Activated CD8-positive, alpha-beta memory T cell treated with anti-CD3 and anti-CD28 coated beads, Interleukin-2, amount 10 ng/mL, durations not matched to agents 7 days and 5 days (primary cell): ENCODE data around the gene CHAMP1. TPM values are rescaled to one million over a fixed set of nuclear protein-coding genes. Genes with fewer than 3 reads are reported as not detected.
A peak's percentile ranks its signal among the peaks of the same experiment; 100 is the strongest.
"Not testable (repeated sequence)": the region's sequence is repeated elsewhere in the genome, so short reads cannot be mapped to it uniquely, and the experiment has no call there.

ENCODE experiments used
- ATAC-seq: fragments of 150-1000 bp; cut with Tn5 transposase; one replicate; pipeline ENCODE4 v1.10.0; 2021; ENCODE audit warnings: moderate library complexity
- CTCF ChIA-PET: fragments of 350-600 bp; sonication (Branson Sonifier 250); formaldehyde crosslinking; loops from one replicate; lab custom pipeline; 2021; ENCODE audit warnings: antibody characterized with exemption; lab: Charles Lee
- DNase-seq: peaks from one replicate; pipeline ENCODE4 v3.0.0-alpha.2; 2020
- H3K27ac Mint-ChIP-seq: one replicate; pipeline ENCODE4 v1.8.0; 2021; ENCODE audit warnings: mild to moderate bottlenecking, mixed read lengths
- H3K27me3 Mint-ChIP-seq: one replicate; pipeline ENCODE4 v1.8.0; 2021; ENCODE audit warnings: mixed read lengths
- H3K36me3 Mint-ChIP-seq: one replicate; pipeline ENCODE4 v1.8.0; 2021; ENCODE audit warnings: mild to moderate bottlenecking, mixed read lengths
- H3K4me1 Mint-ChIP-seq: one replicate; pipeline ENCODE4 v1.8.0; 2021; ENCODE audit warnings: mixed read lengths
- H3K4me3 Mint-ChIP-seq: one replicate; pipeline ENCODE4 v1.8.0; 2021; ENCODE audit warnings: mild to moderate bottlenecking, moderate library complexity, mixed read lengths
- H3K9me3 Mint-ChIP-seq: one replicate; pipeline ENCODE4 v1.8.0; 2022; ENCODE audit warnings: low read depth, mixed read lengths
- total RNA-seq, 2 experiments: library from RNA; stranded (reverse); gene quantifications; one replicate each; pipeline ENCODE4 v1.2.3, GENCODE V29; 2021

Gene CHAMP1
- total RNA-seq, 2 experiments from 2014 or later = 34.1 to 37.0 TPM

- CTCF ChIA-PET = interaction anchor here (1.2 to 2.7 kb wide), 4 partner anchors 9 to 25 kb away, joined by 3 to 7 read pairs (median 4); no protein-coding TSS in a partner anchor
- H3K4me3 Mint-ChIP-seq = no peak overlapping the region
- no peak for DNase-seq
- no peaks in the 10 kb centered on the region for H3K27me3 Mint-ChIP-seq
- no peak overlapping the region for H3K27ac Mint-ChIP-seq
- peaks cover 40% of the 10 kb centered on the region for H3K36me3 Mint-ChIP-seq
- peaks cover 24% of the 10 kb centered on the region for H3K4me1 Mint-ChIP-seq
- no peaks in the 10 kb centered on the region for H3K9me3 Mint-ChIP-seq
- no peak for ATAC-seq
These were observed 13.7 kb downstream of the CHAMP1 start for GRCh38 chr13:114328034-114328433.

- DNase-seq (no peak), ATAC-seq (no peak)
- H3K27ac Mint-ChIP-seq = no peak overlapping the region
- peaks cover 35% of the 10 kb centered on the region for H3K36me3 Mint-ChIP-seq
- no peak overlapping the region for H3K4me3 Mint-ChIP-seq
- peaks cover 25% of the 10 kb centered on the region for H3K4me1 Mint-ChIP-seq
- CTCF ChIA-PET = interaction anchor here (1.2 to 2.7 kb wide), 3 partner anchors 10 to 24 kb away, joined by 3 to 7 read pairs (median 4); no protein-coding TSS in a partner anchor
- H3K27me3 Mint-ChIP-seq = no peaks in the 10 kb centered on the region
- no peaks in the 10 kb centered on the region for H3K9me3 Mint-ChIP-seq
These were observed 14.3 kb downstream of the CHAMP1 start for GRCh38 chr13:114328595-114328994.

- no peaks in the 10 kb centered on the region for H3K9me3 Mint-ChIP-seq
- ATAC-seq = no peak
- no peak for DNase-seq
- peaks cover 27% of the 10 kb centered on the region for H3K4me1 Mint-ChIP-seq
- H3K27me3 Mint-ChIP-seq = no peaks in the 10 kb centered on the region
- peaks cover 24% of the 10 kb centered on the region for H3K36me3 Mint-ChIP-seq
- no peak overlapping the region for H3K27ac Mint-ChIP-seq
- no peak overlapping the region for H3K4me3 Mint-ChIP-seq
- CTCF ChIA-PET = no interaction called here
These were observed 15.8 kb downstream of the CHAMP1 start for GRCh38 chr13:114330086-114330485.

- H3K27me3 Mint-ChIP-seq, DNase-seq, ATAC-seq, H3K36me3 Mint-ChIP-seq, H3K9me3 Mint-ChIP-seq: not testable (repeated sequence)
- peak overlapping the region; percentile 83 for H3K27ac Mint-ChIP-seq
- H3K4me3 Mint-ChIP-seq = peak overlapping the region; percentile 56
- peaks cover 23% of the 10 kb centered on the region for H3K4me1 Mint-ChIP-seq
- CTCF ChIA-PET = interaction anchor here (1.7 kb wide), 1 partner anchor 9 kb away, joined by 6 read pairs; no protein-coding TSS in a partner anchor
These were observed 19.6 kb downstream of the CHAMP1 start for GRCh38 chr13:114333881-114334280.

GRCh38 chr13:114334305-114335053 is 20.2 kb downstream of the CHAMP1 start:
- Mint-ChIP-seq H3K4me1 (peaks cover 28% of the 10 kb centered on the region), H3K9me3 (no peaks in the 10 kb centered on the region), H3K27ac (peak overlapping the region; percentile 83), H3K4me3 (peak overlapping the region; percentile 56), H3K36me3 (peaks cover under 1% of the 10 kb centered on the region), H3K27me3 (peaks cover 3% of the 10 kb centered on the region)
- ATAC-seq (peak; percentile 42), DNase-seq (no peak)
- CTCF ChIA-PET = interaction anchor here (1.1 to 1.7 kb wide), 2 partner anchors 10 to 18 kb away, joined by 3 to 6 read pairs; no protein-coding TSS in a partner anchor

- not testable (repeated sequence) for H3K27me3 Mint-ChIP-seq, H3K36me3 Mint-ChIP-seq, H3K4me3 Mint-ChIP-seq, H3K9me3 Mint-ChIP-seq, ATAC-seq, DNase-seq, H3K27ac Mint-ChIP-seq
- peaks cover 46% of the 10 kb centered on the region for H3K4me1 Mint-ChIP-seq
- CTCF ChIA-PET = interaction anchor here (1.0 to 1.5 kb wide), 2 partner anchors 18 to 27 kb away, joined by 3 read pairs; no protein-coding TSS in a partner anchor
These were observed 22.2 kb downstream of the CHAMP1 start for GRCh38 chr13:114336457-114336856.

- H3K9me3 Mint-ChIP-seq = no peaks in the 10 kb centered on the region
- ATAC-seq (no peak), DNase-seq (no peak)
- no peaks in the 10 kb centered on the region for H3K36me3 Mint-ChIP-seq
- peaks cover 41% of the 10 kb centered on the region for H3K4me1 Mint-ChIP-seq
- H3K27ac Mint-ChIP-seq = no peak overlapping the region
- no peak overlapping the region for H3K4me3 Mint-ChIP-seq
- CTCF ChIA-PET = interaction anchor here (0.6 to 1.4 kb wide), 5 partner anchors 11 to 62 kb away, joined by 3 to 6 read pairs (median 3); no protein-coding TSS in a partner anchor
- peaks cover 19% of the 10 kb centered on the region for H3K27me3 Mint-ChIP-seq
These were observed 24.7 kb downstream of the CHAMP1 start for GRCh38 chr13:114338959-114339358.

- ATAC-seq (peak; percentile 88), DNase-seq (peak; percentile 82)
- no peaks in the 10 kb centered on the region for H3K9me3 Mint-ChIP-seq
- H3K27me3 Mint-ChIP-seq = peaks cover 23% of the 10 kb centered on the region
- CTCF ChIA-PET = interaction anchor here (0.6 to 1.5 kb wide), 7 partner anchors 12 to 229 kb away, joined by 3 to 7 read pairs (median 3); no protein-coding TSS in a partner anchor
- H3K4me3 Mint-ChIP-seq = peak overlapping the region; percentile 40
- H3K27ac Mint-ChIP-seq = peak overlapping the region; percentile 73
- H3K4me1 Mint-ChIP-seq = peaks cover 31% of the 10 kb centered on the region
- H3K36me3 Mint-ChIP-seq = no peaks in the 10 kb centered on the region
These were observed 25.7 kb downstream of the CHAMP1 start for GRCh38 chr13:114339857-114340534.

- H3K27ac Mint-ChIP-seq = no peak overlapping the region
- H3K36me3 Mint-ChIP-seq = no peaks in the 10 kb centered on the region
- ATAC-seq (no peak), DNase-seq (no peak)
- CTCF ChIA-PET = interaction anchor here (0.8 to 1.6 kb wide), 7 partner anchors 14 to 230 kb away, joined by 3 to 7 read pairs (median 4); partner anchors contain the start of gene UPF3A
- H3K27me3 Mint-ChIP-seq = peaks cover 28% of the 10 kb centered on the region
- peaks cover 29% of the 10 kb centered on the region for H3K4me1 Mint-ChIP-seq
- no peaks in the 10 kb centered on the region for H3K9me3 Mint-ChIP-seq
- no peak overlapping the region for H3K4me3 Mint-ChIP-seq
These were observed 26.9 kb downstream of the CHAMP1 start for GRCh38 chr13:114341003-114341777.

- DNase-seq, H3K4me1 Mint-ChIP-seq, H3K4me3 Mint-ChIP-seq, H3K36me3 Mint-ChIP-seq, H3K9me3 Mint-ChIP-seq, CTCF ChIA-PET, H3K27ac Mint-ChIP-seq, ATAC-seq: not testable (repeated sequence)
- H3K27me3 Mint-ChIP-seq = peaks cover 68% of the 10 kb centered on the region
These were observed 33.0 kb downstream of the CHAMP1 start for GRCh38 chr13:114347256-114347655.

- not testable (repeated sequence) for H3K9me3 Mint-ChIP-seq, DNase-seq, H3K36me3 Mint-ChIP-seq, H3K27ac Mint-ChIP-seq, H3K4me3 Mint-ChIP-seq, H3K4me1 Mint-ChIP-seq, ATAC-seq
- H3K27me3 Mint-ChIP-seq = peaks cover 35% of the 10 kb centered on the region
- CTCF ChIA-PET = interaction anchor here (0.9 to 1.1 kb wide), 5 partner anchors 9 to 71 kb away, joined by 3 to 4 read pairs (median 3); partner anchors contain the start of gene UPF3A
These were observed 38.5 kb downstream of the CHAMP1 start for GRCh38 chr13:114352763-114353162.

GRCh38 chr13:114353382-114353781 is 39.1 kb downstream of the CHAMP1 start:
- peaks cover 30% of the 10 kb centered on the region for H3K27me3 Mint-ChIP-seq
- H3K36me3 Mint-ChIP-seq, H3K4me1 Mint-ChIP-seq, H3K27ac Mint-ChIP-seq, H3K4me3 Mint-ChIP-seq, DNase-seq, H3K9me3 Mint-ChIP-seq, ATAC-seq: not testable (repeated sequence)
- CTCF ChIA-PET = interaction anchor here (1.1 kb wide), 2 partner anchors 18 to 26 kb away, joined by 3 to 4 read pairs; no protein-coding TSS in a partner anchor
